PC-9 (cell line): ENCODE measurements around the gene GIMAP7.

Experiments
- EZH2 ChIP-seq: fragments of 200-600 bp; sonication (generic); IDR thresholded peaks from 2 replicates; pipeline ENCODE4 v1.8.0; 2017; ENCODE audit warnings: antibody characterized with exemption, low read depth
- TF ChIP-seq, protein P1 (sequence below): fragments of 200-600 bp; sonication (generic); conservative IDR thresholded peaks from 2 replicates; pipeline ENCODE4 v1.6.1; 2017; ENCODE audit warnings: mixed run types, antibody characterized with exemption, mild to moderate bottlenecking, moderate library complexity

DNA sequence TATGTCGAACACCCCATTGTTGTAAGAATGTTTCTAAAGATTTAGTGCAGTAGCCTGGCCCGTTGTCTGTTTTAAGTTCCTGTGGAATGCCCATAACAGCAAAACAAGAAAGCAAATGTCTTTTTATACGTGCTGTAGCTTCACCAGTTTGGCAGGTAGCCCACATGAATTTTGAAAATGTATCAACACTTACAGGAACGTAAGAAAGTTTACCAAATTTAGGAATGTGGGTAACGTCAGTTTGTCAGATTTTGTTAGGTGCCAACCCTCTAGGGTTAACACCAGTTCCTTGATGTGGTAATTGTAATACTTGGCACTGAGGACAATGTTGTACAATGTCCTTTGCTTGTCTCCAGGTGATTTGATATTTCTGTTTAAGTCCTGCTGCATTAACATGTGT is 49.3 kb downstream of the GIMAP7 start:
- TF ChIP-seq, protein P1, sequence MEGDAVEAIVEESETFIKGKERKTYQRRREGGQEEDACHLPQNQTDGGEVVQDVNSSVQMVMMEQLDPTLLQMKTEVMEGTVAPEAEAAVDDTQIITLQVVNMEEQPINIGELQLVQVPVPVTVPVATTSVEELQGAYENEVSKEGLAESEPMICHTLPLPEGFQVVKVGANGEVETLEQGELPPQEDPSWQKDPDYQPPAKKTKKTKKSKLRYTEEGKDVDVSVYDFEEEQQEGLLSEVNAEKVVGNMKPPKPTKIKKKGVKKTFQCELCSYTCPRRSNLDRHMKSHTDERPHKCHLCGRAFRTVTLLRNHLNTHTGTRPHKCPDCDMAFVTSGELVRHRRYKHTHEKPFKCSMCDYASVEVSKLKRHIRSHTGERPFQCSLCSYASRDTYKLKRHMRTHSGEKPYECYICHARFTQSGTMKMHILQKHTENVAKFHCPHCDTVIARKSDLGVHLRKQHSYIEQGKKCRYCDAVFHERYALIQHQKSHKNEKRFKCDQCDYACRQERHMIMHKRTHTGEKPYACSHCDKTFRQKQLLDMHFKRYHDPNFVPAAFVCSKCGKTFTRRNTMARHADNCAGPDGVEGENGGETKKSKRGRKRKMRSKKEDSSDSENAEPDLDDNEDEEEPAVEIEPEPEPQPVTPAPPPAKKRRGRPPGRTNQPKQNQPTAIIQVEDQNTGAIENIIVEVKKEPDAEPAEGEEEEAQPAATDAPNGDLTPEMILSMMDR: no peak
- TF ChIP-seq EZH2: no peak
